Lower leg skin (tissue), 4 donors: ENCODE results near the gene ELOF1. TPM values are rescaled to one million over a fixed set of nuclear protein-coding genes. Genes with fewer than 3 reads are reported as not detected.
"Not testable (repeated sequence)": the region's sequence is repeated elsewhere in the genome, so short reads cannot be mapped to it uniquely, and the experiment has no call there.

Experiments used
- DNase-seq, 2 donors: peaks; one replicate each; pipeline ENCODE4 v3.0.0-alpha.2; 2019; ENCODE audit warnings: low spot score in 2 of 2
- H3K4me3 ChIP-seq: fragments of 200-600 bp; sonication (generic); 2 replicates; pipeline ENCODE4 v1.5.1; 2017; ENCODE audit warnings: mild to moderate bottlenecking, low read depth; ENCODE audit not compliant: poor library complexity, severe bottlenecking
- POLR2A ChIP-seq, 2 donors: fragments of 450-650 bp; IDR thresholded peaks; one replicate each; pipeline ENCODE4 v1.6.1; 2016 to 2017; ENCODE audit warnings: antibody characterized with exemption in 2 of 2, mild to moderate bottlenecking in 1 of 2, moderate library complexity in 1 of 2
- WGBS, 2 donors: methylation state at CpG; one replicate each; pipeline ENCODE4 v1.1.5; 2018; 5-methylcytosine and 5-hydroxymethylcytosine counted together
- intact Hi-C: fragments of 100-400 bp; cut with DNase I; formaldehyde crosslinking; loops from one replicate; pipeline ENCODE4 v1.15.0; 2023; ENCODE audit warnings: low total_unique reads
- total RNA-seq, 4 donors: library from RNA; depleted of rRNA; stranded (reverse); fragments of >200 nt; gene quantifications; one replicate each; pipeline ENCODE4 v1.1.0, GENCODE V29; 2016
- TF ChIP-seq, protein P1 (sequence below), 3 donors: fragments of 450-650 bp; IDR thresholded peaks; one replicate each; pipeline ENCODE4 v1.5.1; 2016; ENCODE audit warnings: antibody characterized with exemption in 3 of 3, mild to moderate bottlenecking in 3 of 3, moderate library complexity in 2 of 3

The ELOF1 gene
- total RNA-seq, 4 donors from 2014 or later: 22.3 to 41.5 (median 35.4) TPM

DNA sequence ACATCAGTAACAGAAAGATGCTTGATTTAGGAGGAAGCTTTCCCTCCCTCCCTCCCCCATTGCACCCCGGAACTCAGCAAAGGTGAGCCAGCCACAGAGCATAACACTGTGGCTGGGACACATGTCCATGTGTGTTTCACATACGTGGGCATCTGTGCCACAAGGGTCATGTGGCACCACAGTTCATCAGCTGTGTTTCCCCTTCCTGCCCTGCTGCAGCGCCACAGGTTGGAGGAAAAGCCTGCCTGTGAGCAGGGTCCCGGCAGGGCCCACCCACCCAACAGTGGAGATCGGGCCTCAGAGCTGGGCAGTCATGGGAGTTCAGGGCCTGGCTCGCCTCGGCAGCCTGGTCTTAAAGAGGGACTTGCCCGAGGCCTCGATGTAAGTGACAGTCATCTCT, 15.7 kb upstream of the ELOF1 start:
- 78 to 85% methylated on average over 9 of the region's 9 CpGs for WGBS, 2 donors
- intact Hi-C loops: no loop called here
- DNase-seq: no peak

DNA sequence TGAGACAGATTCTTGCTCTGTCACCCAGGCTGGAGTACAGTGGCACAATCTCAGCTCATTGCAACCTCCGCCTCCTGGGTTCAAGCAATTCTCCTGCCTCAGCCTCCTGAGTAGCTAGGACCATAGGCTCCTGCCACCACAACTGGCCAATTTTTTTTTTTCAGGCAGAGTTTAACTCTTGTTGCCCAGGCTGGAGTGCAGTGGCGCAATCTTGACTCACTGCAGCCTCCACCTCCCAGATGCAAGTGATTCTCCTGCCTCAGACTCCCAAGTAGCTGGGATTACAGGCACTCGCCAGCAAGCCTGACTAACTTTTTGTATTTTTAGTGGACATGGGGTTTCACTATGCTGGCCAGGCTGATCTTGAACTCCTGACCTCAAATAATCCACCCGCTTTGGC, 14.7 kb upstream of the ELOF1 start:
- 95 to 96% methylated on average over 4 of the region's 4 CpGs for WGBS, 2 donors
- H3K4me3 ChIP-seq, intact Hi-C loops: not testable (repeated sequence)

More for the DNA sequence above, 15.7 kb upstream of the ELOF1 start:
- TF ChIP-seq, protein P1, sequence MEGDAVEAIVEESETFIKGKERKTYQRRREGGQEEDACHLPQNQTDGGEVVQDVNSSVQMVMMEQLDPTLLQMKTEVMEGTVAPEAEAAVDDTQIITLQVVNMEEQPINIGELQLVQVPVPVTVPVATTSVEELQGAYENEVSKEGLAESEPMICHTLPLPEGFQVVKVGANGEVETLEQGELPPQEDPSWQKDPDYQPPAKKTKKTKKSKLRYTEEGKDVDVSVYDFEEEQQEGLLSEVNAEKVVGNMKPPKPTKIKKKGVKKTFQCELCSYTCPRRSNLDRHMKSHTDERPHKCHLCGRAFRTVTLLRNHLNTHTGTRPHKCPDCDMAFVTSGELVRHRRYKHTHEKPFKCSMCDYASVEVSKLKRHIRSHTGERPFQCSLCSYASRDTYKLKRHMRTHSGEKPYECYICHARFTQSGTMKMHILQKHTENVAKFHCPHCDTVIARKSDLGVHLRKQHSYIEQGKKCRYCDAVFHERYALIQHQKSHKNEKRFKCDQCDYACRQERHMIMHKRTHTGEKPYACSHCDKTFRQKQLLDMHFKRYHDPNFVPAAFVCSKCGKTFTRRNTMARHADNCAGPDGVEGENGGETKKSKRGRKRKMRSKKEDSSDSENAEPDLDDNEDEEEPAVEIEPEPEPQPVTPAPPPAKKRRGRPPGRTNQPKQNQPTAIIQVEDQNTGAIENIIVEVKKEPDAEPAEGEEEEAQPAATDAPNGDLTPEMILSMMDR (IDR thresholded peaks at IDR 0.05): no peak
- no peak for TF ChIP-seq POLR2A (IDR thresholded peaks at IDR 0.05)
- no peak overlapping the region for H3K4me3 ChIP-seq

DNA sequence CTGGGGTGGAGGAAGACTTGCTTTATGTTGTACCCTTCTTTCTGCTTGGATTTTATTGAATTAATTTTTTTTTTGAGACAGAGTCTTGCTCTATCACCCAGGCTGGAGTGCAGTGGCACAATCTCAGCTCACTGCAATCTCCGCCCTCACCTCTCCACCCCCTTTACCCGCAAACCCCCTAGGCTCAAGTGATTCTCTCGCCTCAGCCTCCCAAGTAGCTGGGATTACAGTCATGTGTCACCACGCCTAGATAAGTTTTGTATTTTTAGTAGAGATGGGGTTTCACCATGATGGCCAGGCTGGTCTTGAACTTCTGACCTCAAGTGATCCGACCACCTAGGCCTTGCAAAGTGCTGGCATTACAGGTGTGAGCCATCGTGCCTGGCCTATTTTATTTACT, 14.3 kb upstream of the ELOF1 start:
- WGBS, 2 donors: 82 to 84% methylated on average over 6 of the region's 6 CpGs
- DNase-seq, intact Hi-C loops, H3K4me3 ChIP-seq: not testable (repeated sequence)

More for the DNA sequence above, 14.7 kb upstream of the ELOF1 start:
- not testable (repeated sequence) for DNase-seq

DNA sequence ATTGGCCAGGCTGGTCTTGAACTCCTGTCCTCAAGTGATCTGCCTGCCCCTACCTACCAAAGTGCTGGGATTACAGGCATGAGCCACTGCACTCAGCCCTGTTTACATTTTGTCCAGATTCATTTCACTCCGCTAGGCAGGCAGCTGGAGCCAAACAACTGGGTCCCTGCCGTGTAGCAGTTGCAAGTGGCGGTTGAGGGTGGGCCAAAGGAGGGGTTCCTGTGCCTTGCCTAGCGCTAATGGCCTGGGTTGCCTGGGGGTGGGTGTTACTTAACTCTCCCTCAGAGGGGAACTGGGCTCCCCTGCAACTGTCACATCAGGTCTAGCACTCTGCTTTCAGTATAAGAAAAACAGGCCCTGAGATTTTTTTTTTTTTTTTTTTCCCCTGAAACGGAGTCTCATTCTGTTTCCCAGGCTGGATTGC, 11.0 kb upstream of the ELOF1 start:
- TF ChIP-seq, protein P1 (IDR thresholded peaks at IDR 0.05): no peak
- TF ChIP-seq POLR2A (IDR thresholded peaks at IDR 0.05): no peak
- DNase-seq: no peak
- intact Hi-C loops: no loop called here
- H3K4me3 ChIP-seq: no peak overlapping the region
- WGBS, 2 donors: 72 to 73% methylated on average over 5 of the region's 5 CpGs

DNA sequence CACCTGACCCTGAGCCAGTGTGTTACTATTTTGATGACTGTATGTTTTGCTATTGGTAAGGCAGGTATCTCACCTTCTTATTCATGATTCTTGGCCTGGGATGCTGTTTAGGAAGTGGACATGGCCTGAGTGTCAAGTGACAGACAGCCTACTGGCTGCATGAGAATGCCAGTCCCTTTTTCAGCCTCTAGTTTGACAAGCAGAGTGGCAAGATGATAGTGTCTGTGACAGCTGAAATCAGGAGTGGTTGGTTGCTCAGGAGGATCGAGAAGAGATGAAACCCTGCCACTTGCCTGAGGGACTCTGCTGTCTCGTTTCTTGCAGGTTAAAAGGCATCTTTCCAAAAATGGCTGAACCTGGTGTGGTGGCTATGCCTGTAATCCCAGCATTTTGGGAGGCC, 7.1 kb upstream of the ELOF1 start:
- intact Hi-C loops: no loop called here
- no peak for TF ChIP-seq POLR2A (IDR thresholded peaks at IDR 0.05)
- TF ChIP-seq, protein P1 (IDR thresholded peaks at IDR 0.05): no peak
- no peak overlapping the region for H3K4me3 ChIP-seq

DNA sequence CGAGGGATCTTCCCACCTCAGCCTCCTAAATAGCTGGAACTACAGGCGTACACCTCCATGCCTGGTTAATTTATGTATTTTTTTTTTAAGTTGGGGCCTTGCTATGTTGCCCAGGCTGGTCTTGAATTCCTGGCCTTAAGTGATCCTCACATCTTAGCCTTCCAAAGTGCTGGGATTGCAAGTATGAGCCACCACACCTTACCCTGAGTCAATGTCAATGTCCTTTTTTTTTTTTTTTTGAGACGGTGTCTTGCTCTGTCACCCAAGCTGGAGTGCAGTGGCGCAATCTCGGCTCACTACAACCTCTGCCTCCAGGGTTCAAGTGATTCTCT, 6.6 kb upstream of the ELOF1 start:
- WGBS, 2 donors: 82 to 84% methylated on average over 5 of the region's 5 CpGs
- DNase-seq, intact Hi-C loops, H3K4me3 ChIP-seq: not testable (repeated sequence)

More for the DNA sequence above, 7.1 kb upstream of the ELOF1 start:
- no peak for DNase-seq
- WGBS, 2 donors: 50 to 53% methylated on average over 2 of the region's 2 CpGs

DNA sequence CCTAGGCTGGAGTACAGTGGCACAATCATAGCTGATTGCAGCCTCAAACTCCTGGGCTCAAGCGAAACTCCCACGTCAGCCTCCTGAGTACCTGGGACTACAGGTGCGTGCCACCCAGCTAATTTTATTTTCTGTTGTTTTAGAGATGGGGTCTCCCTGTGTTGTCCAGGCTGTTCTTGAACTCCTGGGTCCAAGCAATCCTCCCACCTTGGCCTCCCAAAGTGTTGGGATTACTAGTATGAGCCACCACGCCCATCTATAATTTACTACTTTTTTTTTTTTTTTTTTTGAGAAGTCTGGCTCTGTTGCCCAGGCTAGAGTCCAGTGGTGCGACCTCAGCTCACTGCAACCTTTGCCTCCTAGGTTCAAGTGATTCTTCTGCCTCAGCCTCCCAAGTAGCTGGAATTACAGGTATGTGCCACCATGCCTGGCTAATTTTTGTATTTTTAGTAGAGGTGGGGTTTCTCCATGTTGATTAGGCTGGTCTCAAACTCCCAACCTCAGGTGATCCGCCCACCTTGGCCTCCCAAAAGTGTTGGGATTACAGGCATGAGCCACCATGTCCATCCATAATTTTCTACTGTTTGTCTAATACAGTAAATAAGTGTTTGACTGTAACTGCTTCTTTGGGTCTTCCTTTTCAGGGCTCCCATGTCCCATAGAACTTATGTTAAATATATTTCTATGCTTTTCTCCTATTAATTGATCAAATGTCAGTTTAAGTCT, 5.2 kb upstream of the ELOF1 start:
- DNase-seq, intact Hi-C loops, H3K4me3 ChIP-seq: not testable (repeated sequence)
- WGBS, 2 donors: 83 to 94% methylated on average over 6 of the region's 6 CpGs

DNA sequence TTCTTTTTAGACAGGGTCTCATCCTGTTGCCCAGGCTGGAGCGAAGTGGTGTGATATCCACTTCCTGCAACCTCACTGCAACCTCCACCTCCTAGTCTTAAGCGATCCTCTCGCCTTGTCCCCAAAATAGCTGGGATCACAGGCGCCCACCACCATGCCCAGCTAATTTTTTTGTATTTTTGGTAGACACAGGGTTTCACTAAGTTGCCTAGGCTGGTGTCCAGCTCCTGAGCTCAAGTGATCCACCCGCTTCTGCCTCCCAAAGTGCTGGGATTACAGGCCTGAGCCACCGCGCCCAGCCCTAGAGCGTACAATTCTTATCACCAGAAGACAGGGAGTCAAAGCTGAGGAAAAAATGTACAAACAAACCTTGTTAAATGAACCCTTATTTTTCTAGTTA, 4.5 kb upstream of the ELOF1 start:
- no peak overlapping the region for H3K4me3 ChIP-seq
- intact Hi-C loops: no loop called here
- no peak for TF ChIP-seq POLR2A (IDR thresholded peaks at IDR 0.05)
- TF ChIP-seq, protein P1 (IDR thresholded peaks at IDR 0.05): no peak
- 88 to 89% methylated on average over 8 of the region's 8 CpGs for WGBS, 2 donors
- no peak for DNase-seq
